CD4-positive, alpha-beta T cell treated with Interleukin-6 at 100 ng/mL for 8 hours (primary cell): ENCODE measurements around the gene BLOC1S1.

ENCODE experiments used
- DNase-seq: peaks from one replicate; pipeline ENCODE4 v3.0.0-alpha.2; 2020; ENCODE audit warnings: mixed read lengths, low spot score

The BLOC1S1 gene

DNA sequence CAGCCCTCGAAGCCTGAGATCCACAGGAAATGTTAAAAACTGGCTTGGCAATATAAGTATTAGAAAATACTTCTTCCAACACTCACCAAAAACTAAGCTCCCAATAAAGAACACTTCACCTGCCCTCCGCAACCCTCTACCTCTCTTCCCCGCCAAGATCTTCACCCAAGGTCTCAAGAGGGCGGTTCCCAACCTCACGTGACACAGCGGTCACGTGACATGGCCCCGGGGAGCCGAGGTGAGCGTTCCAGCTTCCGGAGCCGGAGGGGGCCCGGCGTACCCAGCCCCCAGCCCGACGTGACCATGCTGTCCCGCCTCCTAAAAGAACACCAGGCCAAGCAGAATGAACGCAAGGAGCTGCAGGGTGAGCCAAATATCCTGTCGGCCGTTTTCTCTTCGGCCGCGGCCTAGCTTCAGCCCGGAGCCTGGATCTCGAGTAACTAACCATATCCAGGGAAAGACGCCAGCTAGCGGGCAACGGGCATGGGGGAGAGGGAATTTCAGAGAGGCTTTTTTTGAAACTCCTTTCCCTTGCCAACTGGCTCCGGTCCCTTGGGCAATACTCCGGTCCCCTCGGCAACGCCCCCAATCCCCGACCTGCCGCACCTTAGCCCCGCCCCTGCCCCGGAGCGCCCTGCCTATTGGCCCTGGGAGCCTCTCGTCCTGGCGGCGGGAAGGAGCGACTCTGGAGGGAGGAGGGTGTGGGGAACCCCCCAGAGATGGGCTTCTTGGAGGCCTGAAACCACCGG, at the start of gene BLOC1S1:
BLOC1S1 (plus strand) TSS at position 214 of the 749 bp plus-strand sequence; CDS start at position 220, 6 bp downstream.
- peak; percentile 89 for DNase-seq

DNA sequence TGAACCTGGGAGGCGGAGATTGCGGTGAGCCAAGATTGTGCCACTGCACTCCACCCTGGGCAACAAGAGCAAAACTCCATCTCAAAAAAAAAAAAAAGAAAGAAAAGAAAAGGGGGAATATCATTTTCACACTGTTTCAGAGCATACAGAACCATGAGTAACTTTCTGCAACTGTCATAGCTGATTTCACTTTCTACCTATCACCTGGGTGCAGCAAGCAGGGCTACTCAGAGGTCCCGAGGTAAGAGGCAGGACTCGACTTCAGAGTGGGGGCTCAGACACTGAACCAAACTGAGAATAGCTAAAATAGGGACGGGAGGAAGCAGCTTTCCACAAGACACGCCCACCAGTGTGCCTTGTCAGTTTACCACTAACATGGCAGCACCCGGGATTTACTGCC, 49.3 kb upstream of the BLOC1S1 start:
- DNase-seq = no peak

DNA sequence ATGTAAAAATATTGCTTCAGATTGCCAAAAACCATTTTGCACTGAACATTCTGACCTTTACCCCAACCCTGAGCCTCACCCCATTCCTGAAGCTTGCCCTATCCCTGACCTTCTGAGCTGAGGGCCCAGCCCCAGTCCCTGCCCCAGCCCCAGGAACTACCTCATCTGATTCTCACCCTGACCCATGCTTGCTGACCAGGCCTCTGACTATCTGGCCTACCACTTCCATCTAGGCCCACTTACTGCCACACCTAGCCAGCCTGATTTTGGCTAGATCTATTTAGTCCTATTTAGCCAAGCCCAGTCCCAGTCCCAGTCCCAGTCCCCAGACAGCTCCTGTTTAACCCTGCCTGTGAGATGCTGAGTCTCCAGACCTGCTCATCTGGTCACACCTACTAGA, 45.6 kb upstream of the BLOC1S1 start:
- DNase-seq = no peak

DNA sequence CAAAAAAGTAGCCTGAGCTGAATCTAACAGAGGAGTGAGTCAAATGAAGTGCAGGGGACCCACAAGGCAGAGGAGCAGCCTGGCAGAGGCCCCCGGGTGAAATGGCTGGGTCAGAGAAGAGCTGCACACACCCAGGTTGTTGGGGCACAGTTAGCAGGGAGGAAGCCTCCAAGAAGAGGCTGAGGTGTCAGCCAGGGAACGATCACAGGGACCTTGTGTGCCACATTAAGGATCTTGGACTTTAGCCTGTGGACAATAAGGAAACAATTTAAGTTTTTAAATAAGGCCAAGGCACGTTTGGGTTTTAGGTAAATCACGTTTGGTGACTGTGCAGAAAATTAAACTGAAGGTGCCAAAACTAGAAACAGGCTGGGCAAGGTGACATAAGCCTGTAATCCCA, 44.1 kb upstream of the BLOC1S1 start:
- no peak for DNase-seq

DNA sequence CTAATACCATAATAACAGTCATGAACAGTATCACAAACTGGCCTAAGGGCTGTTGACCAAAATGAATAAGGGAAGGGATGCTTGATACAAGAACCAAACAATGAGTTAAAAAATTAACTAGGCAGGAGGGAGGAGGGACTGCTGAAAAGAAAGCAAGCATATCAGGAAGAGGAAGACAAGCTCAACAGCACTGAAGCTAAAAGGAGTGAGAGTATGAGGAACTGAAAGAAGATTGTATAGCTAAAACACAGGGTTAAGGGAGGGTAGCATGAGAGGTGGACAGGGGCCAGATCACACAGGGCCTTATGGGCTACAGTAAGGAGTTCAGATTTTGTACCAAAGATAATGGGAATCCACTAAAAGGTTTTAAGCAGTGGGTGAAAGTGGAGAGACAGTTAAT, 42.2 kb upstream of the BLOC1S1 start:
- DNase-seq = no peak

DNA sequence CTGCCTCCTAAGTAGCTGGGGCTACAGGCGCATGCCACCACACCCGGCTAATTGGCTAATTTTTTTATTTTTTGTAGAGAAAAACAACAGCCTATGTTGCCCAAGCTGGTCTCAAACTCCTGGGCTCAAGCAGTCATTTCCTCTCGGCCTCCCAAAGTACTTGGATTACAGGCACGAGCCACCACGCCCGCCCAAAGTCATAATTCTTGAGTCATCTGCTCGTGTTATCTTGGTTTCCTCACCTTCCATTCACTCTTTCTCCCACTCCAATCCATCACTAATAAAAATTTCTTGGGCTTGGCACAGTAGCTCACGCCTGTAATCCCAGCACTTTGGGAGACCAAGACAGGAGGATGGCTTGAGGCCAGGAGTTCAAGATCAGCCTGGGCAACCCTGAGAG, 40.2 kb upstream of the BLOC1S1 start:
- no peak for DNase-seq

DNA sequence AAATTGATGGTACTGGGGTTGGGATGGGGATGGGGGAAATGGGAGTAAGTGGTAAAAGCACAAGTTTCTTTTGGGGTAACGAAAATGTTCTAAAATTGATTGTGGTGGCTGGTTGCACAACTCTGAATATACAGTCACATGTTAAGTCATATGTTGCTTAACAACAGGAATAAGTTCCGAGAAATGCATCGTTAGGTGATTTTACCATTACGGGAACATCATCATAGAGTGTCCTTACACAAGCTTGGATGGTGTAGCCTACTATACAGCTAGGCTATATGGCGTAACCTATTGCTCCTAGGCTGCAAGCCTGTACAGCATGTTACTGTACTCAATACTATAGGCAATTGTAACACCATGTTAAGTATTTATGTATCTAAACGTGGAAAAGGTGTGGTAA, 39.1 kb upstream of the BLOC1S1 start:
- DNase-seq = no peak

DNA sequence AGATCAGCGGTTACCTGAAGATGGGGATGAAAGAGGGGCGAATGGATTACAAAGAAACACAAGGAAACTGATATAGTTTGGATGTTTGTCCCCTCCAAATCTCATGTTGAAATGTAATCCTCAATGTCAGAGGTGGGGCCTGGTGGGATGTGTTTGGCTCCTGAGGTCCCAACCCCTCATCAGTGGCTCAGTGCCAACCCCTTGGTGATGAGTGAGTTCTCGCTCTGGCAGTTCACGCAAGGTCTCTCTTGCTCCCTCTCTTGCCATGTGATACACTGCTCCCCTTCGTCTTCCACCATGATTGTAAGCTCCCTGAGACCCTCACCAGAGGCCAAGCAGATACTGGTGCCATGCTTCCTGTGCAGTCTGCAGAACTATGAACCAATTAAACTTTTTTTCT, 36.2 kb upstream of the BLOC1S1 start:
- DNase-seq = no peak

DNA sequence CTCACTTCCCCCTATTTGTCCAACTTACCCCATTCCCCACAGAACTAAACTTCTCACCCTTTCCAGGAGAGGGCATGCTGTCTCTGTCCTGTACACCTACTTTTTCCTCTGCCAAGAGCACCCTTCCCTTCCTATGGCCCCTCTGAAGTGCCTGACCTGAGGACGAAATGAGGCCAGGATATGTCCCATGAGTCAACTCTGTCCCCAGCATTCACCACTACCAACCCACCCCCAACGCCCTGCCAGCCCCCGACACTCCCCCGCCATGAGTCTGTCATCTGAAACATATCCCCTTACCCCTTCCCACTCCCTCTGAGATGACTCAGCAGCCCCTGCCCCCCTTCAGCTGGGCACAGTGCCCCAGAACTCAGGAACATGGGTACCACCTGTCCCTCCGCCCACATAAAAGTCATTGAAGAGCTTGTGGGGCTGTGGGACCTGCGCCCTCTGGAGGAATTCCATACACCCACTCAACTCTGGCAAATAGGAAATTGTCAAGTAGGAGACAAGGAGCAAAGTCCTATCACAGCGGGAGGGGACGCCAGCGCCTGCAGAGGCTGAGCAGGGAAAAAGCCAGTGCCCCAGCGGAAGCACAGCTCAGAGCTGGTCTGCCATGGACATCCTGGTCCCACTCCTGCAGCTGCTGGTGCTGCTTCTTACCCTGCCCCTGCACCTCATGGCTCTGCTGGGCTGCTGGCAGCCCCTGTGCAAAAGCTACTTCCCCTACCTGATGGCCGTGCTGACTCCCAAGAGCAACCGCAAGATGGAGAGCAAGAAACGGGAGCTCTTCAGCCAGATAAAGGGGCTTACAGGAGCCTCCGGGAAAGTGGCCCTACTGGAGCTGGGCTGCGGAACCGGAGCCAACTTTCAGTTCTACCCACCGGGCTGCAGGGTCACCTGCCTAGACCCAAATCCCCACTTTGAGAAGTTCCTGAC, 34.4 kb upstream of the BLOC1S1 start:
- no peak for DNase-seq

DNA sequence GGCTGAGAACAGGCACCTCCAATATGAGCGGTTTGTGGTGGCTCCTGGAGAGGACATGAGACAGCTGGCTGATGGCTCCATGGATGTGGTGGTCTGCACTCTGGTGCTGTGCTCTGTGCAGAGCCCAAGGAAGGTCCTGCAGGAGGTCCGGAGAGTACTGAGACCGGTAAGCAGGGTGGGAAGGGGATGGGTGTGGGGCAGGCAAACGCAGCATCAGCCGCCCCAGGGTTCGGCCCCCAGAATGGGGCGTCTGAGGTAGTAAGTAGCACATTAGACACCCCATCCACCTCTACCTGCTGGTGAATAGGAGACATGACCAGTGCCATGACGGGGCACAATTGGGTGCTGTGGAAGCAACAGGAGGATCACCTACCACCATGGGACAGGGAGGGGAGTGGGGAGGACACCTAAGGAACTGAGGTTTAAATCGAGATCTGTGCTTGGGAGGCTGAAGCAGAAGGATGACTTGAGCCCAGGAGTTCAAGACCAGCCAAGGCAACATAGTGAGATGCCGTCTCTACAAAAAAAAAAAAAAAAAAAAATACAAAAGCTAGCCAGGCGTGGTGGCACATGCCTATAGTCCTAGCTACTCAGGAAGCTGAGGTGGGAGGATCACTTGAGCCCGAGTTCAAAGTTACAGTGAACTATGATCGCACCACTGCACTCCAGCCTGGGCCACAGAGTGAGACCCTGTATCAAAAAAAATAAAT, 33.6 kb upstream of the BLOC1S1 start:
- DNase-seq = no peak

DNA sequence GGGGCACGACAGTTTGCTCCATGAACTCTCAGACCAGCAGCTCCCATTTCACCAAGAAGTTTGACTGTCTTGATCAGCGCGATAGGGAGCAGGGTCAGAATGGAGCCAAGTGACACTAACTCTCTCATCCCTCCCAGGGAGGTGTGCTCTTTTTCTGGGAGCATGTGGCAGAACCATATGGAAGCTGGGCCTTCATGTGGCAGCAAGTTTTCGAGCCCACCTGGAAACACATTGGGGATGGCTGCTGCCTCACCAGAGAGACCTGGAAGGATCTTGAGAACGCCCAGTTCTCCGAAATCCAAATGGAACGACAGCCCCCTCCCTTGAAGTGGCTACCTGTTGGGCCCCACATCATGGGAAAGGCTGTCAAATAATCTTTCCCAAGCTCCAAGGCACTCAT, 32.2 kb upstream of the BLOC1S1 start:
- DNase-seq = no peak

DNA sequence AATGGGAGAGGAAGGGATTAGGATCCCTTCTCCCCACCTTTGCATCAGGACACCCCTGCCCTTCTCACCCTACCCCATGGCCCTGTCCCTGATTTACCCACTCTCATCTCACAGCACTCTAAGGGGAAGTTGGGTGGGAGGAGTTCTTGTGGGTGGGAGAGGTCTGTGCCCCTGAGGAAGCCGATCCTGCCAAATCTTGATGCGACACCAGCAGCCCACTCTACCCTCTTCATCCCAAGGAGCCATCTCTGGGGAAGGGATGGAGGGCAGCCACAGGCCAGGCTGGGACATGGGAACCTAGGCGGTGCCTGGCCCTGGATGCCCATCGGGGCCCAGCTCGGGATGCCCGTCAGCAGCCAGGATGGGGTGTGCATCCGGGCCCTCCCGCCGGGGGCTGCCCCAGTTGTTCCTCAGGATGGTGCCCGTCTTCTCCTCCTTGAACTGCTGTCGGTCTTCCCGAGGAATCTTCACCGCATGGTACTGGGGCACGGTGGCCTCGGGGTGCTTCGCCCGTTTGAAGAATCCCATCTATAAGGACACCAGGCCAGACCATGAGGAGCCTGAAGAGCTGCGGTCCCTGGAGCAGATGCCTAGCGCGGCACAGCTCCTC, 31.0 kb upstream of the BLOC1S1 start:
- DNase-seq = no peak

DNA sequence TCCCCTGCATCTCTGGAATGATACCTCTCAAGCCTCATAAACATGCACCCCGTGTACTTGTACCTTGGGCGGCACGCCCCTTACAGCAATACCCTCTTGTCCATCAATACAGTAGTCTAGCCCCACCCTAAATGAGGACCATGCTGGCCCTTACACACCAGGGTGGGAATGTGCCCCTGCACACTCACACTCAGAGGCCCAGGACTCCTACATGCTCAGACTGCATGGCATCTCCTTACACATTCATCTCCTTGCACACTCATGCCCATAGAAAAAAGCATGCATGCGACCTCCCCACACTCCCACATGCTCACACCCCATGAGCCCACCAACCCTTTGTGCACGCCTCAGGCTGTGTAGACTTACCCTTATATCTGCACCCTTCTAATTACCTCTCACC, 30.2 kb upstream of the BLOC1S1 start:
- no peak for DNase-seq

DNA sequence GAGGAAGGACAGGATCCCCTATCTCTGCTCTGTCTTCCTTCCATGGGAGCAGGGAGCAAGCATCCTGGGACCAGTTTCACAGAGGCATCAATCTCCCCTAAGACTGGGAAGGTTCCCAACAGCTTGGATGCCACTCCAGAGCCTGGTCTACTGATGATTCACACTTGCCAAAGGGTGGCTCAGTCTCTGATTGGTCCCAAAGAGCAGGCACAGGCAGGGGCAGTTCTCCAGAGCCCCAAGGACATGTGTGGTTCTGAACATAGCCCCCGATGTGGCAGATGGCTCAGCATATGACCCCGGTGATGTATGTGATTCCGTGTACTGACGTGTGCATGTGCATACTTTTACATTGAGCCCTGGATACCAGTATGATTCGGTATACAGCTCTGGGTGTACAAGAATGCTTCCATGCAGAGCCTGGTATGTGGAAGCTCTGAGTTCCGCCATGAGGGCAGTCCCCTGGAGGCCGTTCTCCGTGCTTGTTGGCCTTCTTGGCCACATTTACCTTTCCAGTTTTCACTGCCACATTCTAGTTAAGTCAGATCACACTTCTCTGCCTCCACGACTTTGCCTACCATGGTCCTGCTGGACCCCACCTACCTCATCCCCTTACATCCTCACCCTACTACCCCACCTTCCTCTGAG, 29.4 kb upstream of the BLOC1S1 start:
- no peak for DNase-seq

DNA sequence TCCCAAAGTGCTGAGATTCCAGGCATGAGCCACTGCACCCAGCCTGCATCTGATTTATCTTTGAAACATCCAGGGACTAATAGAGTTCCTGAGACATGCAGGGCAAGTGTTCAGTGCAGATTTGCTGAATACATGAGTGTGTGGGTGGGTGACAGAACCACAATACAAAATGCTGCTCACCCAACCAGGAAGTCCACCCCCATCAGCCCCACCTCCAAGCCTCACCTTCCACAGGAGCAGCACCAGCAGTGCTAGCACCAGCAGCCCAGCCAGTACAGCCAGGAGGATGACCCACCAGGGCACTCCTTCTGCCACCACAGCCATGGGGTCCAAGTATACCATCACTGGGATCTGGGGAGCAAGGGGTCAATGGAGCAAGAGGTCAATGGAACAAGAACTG, 28.1 kb upstream of the BLOC1S1 start:
- DNase-seq = no peak

DNA sequence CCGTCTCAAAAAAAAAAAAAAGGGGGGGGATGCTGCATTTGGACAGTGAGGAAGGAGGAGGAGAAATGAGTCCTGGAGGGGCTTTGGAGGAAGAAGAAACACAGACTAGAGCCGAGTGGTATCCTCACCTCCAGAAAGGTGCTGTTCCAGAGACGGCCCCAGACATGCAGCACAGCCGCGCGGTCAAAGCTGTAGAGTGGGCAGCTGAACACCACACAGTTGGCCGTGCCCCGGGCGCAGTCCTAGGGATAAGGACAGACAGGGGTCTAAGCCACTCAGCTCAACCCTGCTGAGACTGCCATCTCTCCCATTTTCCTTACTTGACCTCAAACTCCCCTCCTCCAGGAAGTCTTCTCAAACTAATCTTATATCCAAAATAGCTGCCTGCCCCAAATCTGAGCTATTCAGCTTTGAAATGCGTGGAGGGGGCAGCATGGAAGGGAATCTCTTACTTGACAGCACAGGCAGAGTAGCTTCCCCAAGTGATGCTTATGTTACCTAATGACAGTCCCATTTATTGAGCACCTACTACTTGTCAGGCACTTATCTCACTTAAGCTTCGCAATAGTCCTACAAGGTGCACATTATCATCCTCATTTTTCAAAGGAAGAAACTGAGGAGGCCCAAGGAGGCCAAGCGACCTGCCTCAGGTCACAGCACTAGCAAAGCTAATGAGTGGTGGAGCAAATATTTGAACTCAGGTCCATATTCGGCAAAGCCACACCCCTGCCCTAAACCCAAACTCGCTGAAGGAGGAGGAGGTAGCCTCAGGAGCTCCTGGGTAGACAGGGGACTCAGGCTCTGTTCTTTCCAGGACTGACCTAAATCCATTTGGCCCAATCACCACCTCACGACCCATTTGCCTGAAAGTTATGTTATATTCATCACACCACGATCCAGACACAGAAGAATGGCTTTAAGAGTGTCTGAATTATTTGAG, 26.9 kb upstream of the BLOC1S1 start:
- no peak for DNase-seq

DNA sequence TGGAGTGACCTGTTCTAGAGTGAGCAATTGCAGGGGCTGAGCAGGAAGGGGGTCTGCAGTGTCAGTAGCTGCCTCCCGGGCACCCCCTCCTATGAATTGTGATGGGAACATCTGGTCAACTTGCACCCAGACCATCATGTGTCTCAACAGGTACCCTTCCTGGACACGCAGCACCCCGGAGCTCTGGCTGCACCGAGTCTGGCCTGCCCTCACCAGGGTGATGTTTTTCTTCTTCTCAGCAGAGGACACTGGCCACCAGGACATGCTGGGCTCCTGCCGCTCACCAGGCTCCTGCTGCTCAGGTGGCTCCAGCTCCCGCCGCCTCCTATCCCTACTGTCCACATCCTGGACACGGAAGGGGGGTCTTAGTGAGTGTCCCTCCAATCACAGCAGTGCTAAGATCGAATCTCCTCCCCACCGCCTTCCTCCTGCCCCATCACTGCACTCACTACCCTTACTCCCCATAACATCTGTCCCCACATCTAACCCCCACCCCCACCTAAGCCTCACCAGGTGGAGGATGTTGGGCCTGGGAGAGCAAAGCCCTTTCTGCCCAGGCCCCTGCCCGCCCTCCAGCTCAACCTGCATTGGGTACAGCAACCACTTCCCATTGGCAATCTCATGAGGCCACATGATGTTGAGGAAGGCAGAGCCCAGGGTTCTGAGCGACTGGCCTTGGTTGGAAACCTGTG, 23.1 kb upstream of the BLOC1S1 start:
- no peak for DNase-seq

DNA sequence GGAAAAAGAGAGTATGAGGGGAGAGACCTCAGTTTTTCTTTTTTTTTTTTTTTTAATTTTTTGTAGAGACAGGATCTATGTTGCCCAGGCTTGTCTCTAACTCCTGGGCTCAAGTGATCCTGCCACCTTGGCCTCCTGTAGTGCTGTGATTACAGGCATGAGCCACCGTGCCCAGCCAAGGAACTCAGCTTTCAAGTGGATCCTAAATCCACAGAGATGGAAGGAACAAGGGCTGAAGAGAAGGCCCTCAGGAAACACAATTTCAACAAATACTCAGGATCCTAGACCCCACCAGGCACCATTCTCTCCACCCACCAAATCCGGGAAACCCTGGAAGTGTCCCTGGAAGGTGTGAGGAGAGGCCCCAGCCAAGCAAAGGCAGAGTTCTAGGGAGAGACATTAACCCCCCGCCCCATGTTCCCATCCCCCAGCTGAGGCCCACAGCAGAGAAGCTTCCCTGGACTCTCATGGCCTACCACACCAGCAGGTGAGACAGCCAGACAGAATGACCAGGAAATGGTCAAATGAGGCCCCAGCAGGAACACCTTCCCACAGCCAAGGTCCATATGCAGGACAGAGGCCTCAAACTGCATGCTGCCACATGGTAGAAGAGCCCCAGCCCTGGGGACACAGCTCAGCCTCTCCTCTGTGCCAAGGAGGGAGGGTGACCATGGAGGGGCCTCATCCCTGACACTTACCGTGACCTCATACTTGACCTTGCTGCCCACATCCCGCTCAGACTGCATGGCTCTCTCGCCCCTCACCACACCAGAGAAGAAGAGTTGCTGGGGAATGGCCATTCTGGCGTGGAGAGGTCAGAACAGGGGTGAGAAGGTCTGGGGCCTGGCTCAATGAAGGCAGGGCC, 22.3 kb upstream of the BLOC1S1 start:
- no peak for DNase-seq

DNA sequence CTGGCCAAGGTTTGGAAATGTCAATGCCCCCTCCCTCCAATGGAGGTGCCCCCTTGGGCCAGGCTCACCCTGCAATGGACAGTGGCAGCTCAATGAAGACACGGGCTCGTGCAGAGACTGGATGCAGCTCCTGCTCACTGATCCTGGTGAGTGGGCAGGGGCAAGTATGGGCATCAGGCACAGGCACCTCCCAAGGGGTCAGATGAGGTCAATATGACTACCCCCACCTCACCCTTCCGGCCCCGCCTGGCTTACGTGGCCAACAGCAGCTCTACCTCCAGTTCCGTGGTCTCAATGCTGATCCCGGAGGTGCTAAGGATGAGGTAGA, 21.7 kb upstream of the BLOC1S1 start:
- DNase-seq = no peak
